Gastrocnemius medialis (tissue), 4 donors: ENCODE data around the gene KRT27.

Experiments used
- CTCF ChIP-seq, 5 experiments: fragments of 450-650 bp in 3 of 5; fragments of 200-600 bp in 2 of 5; sonication (generic) in 2 of 5; IDR thresholded peaks in 4 of 5; conservative IDR thresholded peaks in 1 of 5; 1 replicate in 4 of 5; 2 replicates in 1 of 5; pipeline ENCODE4 v1.5.1; 2016 to 2019; ENCODE audit warnings: antibody characterized with exemption in 5 of 5, mild to moderate bottlenecking in 3 of 5, moderate library complexity in 3 of 5
- POLR2A ChIP-seq, 2 donors: fragments of 450-650 bp; IDR thresholded peaks; one replicate each; pipeline ENCODE4 v1.6.1; 2017; ENCODE audit warnings: antibody characterized with exemption in 2 of 2, mild to moderate bottlenecking in 2 of 2, moderate library complexity in 2 of 2

- no peak for TF ChIP-seq CTCF (IDR thresholded peaks at IDR 0.05 in 4 of 5, conservative IDR thresholded peaks at IDR 0.05 in 1 of 5)
- no peak for TF ChIP-seq POLR2A (IDR thresholded peaks at IDR 0.05)
Observed at GRCh38 chr17:40809721-40810421, 27.5 kb upstream of the KRT27 start.
